Osteoblast (primary cell): Measurements from ENCODE around the gene NOX5. TPM values are rescaled to one million over a fixed set of nuclear protein-coding genes. Genes with fewer than 3 reads are reported as not detected.

ENCODE experiments used
- DNase-seq: peaks from one replicate; pipeline ENCODE4 v3.0.0; 2011; ENCODE audit warnings: low spot score, mixed read lengths; ENCODE audit not compliant: insufficient read length; ENCODE audit errors: missing footprints
- H2AFZ ChIP-seq: 2 replicates; pipeline ENCODE4 v1.6.0; 2011; ENCODE audit warnings: mild to moderate bottlenecking, low read length
- H3K27ac ChIP-seq: 2 replicates; pipeline ENCODE4 v1.5.1; 2011; ENCODE audit warnings: mild to moderate bottlenecking, low read depth, low read length, moderate library complexity
- H3K27me3 ChIP-seq: 2 replicates; pipeline ENCODE4 v1.6.0; 2012; ENCODE audit warnings: mild to moderate bottlenecking, control low read depth, inconsistent platforms, low read length, moderate library complexity; ENCODE audit not compliant: insufficient read depth
- H3K36me3 ChIP-seq: 2 replicates; pipeline ENCODE4 v1.5.1; 2011; ENCODE audit warnings: mild to moderate bottlenecking, low read length, control low read depth, moderate library complexity; ENCODE audit not compliant: insufficient read depth
- H3K4me1 ChIP-seq: 2 replicates; pipeline ENCODE4 v1.5.1; 2011; ENCODE audit warnings: mild to moderate bottlenecking, low read length, control low read depth, moderate library complexity; ENCODE audit not compliant: insufficient read depth
- H3K4me2 ChIP-seq: 2 replicates; pipeline ENCODE4 v1.6.0; 2011; ENCODE audit warnings: mild to moderate bottlenecking, low read length; ENCODE audit not compliant: insufficient read depth
- H3K4me3 ChIP-seq: fragments of 200-600 bp; sonication (generic); 3 replicates; pipeline ENCODE4 v1.5.1; 2012; ENCODE audit warnings: mild to moderate bottlenecking, low read length, inconsistent platforms; ENCODE audit not compliant: insufficient read depth
- H3K79me2 ChIP-seq: 2 replicates; pipeline ENCODE4 v1.6.0; 2012; ENCODE audit warnings: mild to moderate bottlenecking, low read length, control low read depth, inconsistent platforms; ENCODE audit not compliant: insufficient read depth
- H3K9me3 ChIP-seq: 2 replicates; pipeline ENCODE4 v1.5.1; 2011; ENCODE audit warnings: low read depth, low read length, control low read depth
- H4K20me1 ChIP-seq: 2 replicates; pipeline ENCODE4 v1.6.0; 2012; ENCODE audit warnings: mild to moderate bottlenecking, low read length, control low read depth; ENCODE audit not compliant: insufficient read depth
- total RNA-seq: library from RNA; depleted of rRNA; stranded (reverse); fragments of >200 nt; gene quantifications from 2 replicates; pipeline ENCODE4 v1.2.3, GENCODE V29; 2012
- TF ChIP-seq, protein P1 (sequence below): IDR thresholded peaks from 2 replicates; pipeline ENCODE4 v1.5.1; 2011; ENCODE audit warnings: mild to moderate bottlenecking, low read depth, low read length, moderate library complexity; ENCODE audit errors: extremely low read depth

NOX5 gene
- total RNA-seq, 1 donor = 0.36 TPM

DNA sequence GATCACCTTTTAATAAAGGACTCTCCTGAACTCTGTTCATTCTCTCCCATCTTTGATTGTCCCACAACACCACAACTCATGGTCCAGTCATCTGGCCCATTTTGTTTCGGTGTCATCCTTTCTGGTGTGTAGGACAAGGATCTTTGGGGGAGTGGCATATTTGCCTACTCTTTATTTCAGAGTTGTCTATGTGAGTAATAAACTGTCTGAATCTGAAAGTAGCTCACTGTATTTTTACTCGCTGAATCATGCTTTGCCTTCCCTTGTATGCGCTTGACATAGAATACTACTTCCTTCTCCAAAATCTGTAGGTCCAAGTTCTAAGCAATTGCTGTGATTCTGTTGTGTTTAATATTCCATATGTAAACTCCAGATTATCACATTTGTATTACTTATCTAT, 29.9 kb upstream of the NOX5 start:
- Histone ChIP-seq H3K79me2 (no peaks in the 10 kb centered on the region), H4K20me1 (no peaks in the 10 kb centered on the region), H3K4me2 (no peak overlapping the region)

GRCh38 chr15:68985361-68985891, 29.1 kb upstream of the NOX5 start:
- H3K4me1 ChIP-seq = no peaks in the 10 kb centered on the region
- no peak for DNase-seq
- H2AFZ ChIP-seq = no peak overlapping the region
- H3K4me3 ChIP-seq = no peak overlapping the region
- TF ChIP-seq, protein P1, sequence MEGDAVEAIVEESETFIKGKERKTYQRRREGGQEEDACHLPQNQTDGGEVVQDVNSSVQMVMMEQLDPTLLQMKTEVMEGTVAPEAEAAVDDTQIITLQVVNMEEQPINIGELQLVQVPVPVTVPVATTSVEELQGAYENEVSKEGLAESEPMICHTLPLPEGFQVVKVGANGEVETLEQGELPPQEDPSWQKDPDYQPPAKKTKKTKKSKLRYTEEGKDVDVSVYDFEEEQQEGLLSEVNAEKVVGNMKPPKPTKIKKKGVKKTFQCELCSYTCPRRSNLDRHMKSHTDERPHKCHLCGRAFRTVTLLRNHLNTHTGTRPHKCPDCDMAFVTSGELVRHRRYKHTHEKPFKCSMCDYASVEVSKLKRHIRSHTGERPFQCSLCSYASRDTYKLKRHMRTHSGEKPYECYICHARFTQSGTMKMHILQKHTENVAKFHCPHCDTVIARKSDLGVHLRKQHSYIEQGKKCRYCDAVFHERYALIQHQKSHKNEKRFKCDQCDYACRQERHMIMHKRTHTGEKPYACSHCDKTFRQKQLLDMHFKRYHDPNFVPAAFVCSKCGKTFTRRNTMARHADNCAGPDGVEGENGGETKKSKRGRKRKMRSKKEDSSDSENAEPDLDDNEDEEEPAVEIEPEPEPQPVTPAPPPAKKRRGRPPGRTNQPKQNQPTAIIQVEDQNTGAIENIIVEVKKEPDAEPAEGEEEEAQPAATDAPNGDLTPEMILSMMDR = no peak
- H3K27ac ChIP-seq = no peak overlapping the region
- no peaks in the 10 kb centered on the region for H3K9me3 ChIP-seq
- no peaks in the 10 kb centered on the region for H4K20me1 ChIP-seq
- no peaks in the 10 kb centered on the region for H3K36me3 ChIP-seq
- no peak overlapping the region for H3K4me2 ChIP-seq
- H3K79me2 ChIP-seq = no peaks in the 10 kb centered on the region
- peaks cover 9% of the 10 kb centered on the region for H3K27me3 ChIP-seq

More for the DNA sequence above, 29.9 kb upstream of the NOX5 start:
- Histone ChIP-seq H3K27ac (no peak overlapping the region), H2AFZ (no peak overlapping the region), H3K9me3 (no peaks in the 10 kb centered on the region), H3K27me3 (peaks cover 9% of the 10 kb centered on the region), H3K4me3 (no peak overlapping the region), H3K36me3 (no peaks in the 10 kb centered on the region), H3K4me1 (no peaks in the 10 kb centered on the region)
- TF ChIP-seq, protein P1 = no peak
- no peak for DNase-seq

DNA sequence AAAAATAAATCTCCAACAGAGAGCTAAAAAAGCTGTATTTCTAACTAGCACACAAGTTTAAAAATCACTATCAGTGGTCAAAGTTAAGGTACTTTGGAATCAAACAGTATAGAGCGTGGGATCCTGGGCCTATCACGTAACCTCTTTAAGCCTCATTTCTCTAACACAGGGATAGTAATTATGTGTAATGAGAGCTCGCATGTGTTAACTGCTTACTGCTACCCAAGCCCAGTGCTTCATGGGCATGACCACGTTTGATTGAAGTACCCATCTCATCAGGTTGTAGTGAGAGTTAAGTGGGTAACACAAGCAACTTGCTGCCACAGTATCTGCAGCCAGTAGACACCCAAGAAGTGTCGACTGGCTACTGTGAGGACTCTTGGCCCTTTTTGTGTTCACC, 28.2 kb upstream of the NOX5 start:
- TF ChIP-seq, protein P1 = no peak
- H3K4me3 ChIP-seq = no peak overlapping the region
- H3K36me3 ChIP-seq = no peaks in the 10 kb centered on the region

DNA sequence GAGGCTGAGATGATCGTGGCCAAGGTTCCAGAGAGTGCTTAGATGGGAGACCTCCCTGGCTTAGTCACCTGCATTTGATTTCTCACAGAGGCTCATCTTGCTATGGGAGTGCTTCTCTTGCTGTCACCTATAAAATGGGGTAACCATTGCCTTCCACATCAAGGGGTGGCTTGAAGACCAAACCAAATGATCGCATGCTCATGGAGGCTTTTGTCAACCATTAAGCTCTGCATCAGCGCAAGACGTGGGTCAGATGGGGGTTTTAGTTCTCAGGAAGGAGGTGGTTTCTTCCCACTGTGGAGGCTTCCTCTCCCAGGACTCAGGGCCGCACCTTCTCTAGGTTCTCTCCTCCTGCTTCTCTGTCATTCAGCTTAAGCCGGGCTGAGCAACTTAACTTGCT, 27.4 kb upstream of the NOX5 start:
- H3K4me1 ChIP-seq = no peaks in the 10 kb centered on the region
- H3K4me2 ChIP-seq = no peak overlapping the region
- no peaks in the 10 kb centered on the region for H3K79me2 ChIP-seq
- H4K20me1 ChIP-seq = no peaks in the 10 kb centered on the region
- DNase-seq = no peak
- no peak overlapping the region for H3K27ac ChIP-seq
- H3K4me3 ChIP-seq = no peak overlapping the region
- no peak overlapping the region for H2AFZ ChIP-seq
- H3K27me3 ChIP-seq = peaks cover 3% of the 10 kb centered on the region
- TF ChIP-seq, protein P1 = no peak
- no peaks in the 10 kb centered on the region for H3K36me3 ChIP-seq
- no peaks in the 10 kb centered on the region for H3K9me3 ChIP-seq

More for the DNA sequence above, 28.2 kb upstream of the NOX5 start:
- H3K27me3 ChIP-seq = peaks cover 4% of the 10 kb centered on the region
- DNase-seq = no peak
- no peaks in the 10 kb centered on the region for H3K9me3 ChIP-seq
- H3K4me2 ChIP-seq = no peak overlapping the region
- H4K20me1 ChIP-seq = no peaks in the 10 kb centered on the region
- no peaks in the 10 kb centered on the region for H3K4me1 ChIP-seq
- H2AFZ ChIP-seq = no peak overlapping the region
- H3K79me2 ChIP-seq = no peaks in the 10 kb centered on the region
- H3K27ac ChIP-seq = no peak overlapping the region
